Measurements from ENCODE around the gene NFIC.
"Not testable (repeated sequence)": the region's sequence is repeated elsewhere in the genome, so short reads cannot be mapped to it uniquely, and the experiment has no call there.

The NFIC gene

GRCh38 chr19:3440082-3440481 lies 73.7 kb downstream of the NFIC start:
- TF ChIP-seq CTCF (IDR thresholded peaks at IDR 0.05; ENCODE audit: insufficient read depth, low read depth, low read length, missing control alignments): peak; percentile 52
- DNase-seq (ENCODE audit: low read depth): peak; percentile 30

GRCh38 chr19:3441089-3441985 lies 75.0 kb downstream of the NFIC start:
- no peak for TF ChIP-seq CTCF (IDR thresholded peaks at IDR 0.05; ENCODE audit: insufficient read depth, low read depth, low read length, missing control alignments)
- DNase-seq (ENCODE audit: low read depth): no peak
- no peak overlapping the region for H3K4me3 ChIP-seq (ENCODE audit: low read length)

More at GRCh38 chr19:3440082-3440481, 73.7 kb downstream of the NFIC start:
- H3K4me3 ChIP-seq (ENCODE audit: low read length): no peak overlapping the region

- no peak for DNase-seq (ENCODE audit: low read depth)
- no peak overlapping the region for H3K4me3 ChIP-seq (ENCODE audit: low read length)
- no peak for TF ChIP-seq CTCF (IDR thresholded peaks at IDR 0.05; ENCODE audit: insufficient read depth, low read depth, low read length, missing control alignments)
Measured at GRCh38 chr19:3441986-3442329, 75.6 kb downstream of the NFIC start.

- H3K4me3 ChIP-seq (ENCODE audit: low read length): no peak overlapping the region
- DNase-seq (ENCODE audit: low read depth): no peak
- TF ChIP-seq CTCF (IDR thresholded peaks at IDR 0.05; ENCODE audit: insufficient read depth, low read depth, low read length, missing control alignments): no peak
Measured at GRCh38 chr19:3442487-3443071, 76.2 kb downstream of the NFIC start.

- H3K4me3 ChIP-seq (ENCODE audit: low read length): no peak overlapping the region
- DNase-seq (ENCODE audit: low read depth): no peak
- TF ChIP-seq CTCF (IDR thresholded peaks at IDR 0.05; ENCODE audit: insufficient read depth, low read depth, low read length, missing control alignments): no peak
Measured at GRCh38 chr19:3443840-3444694, 77.7 kb downstream of the NFIC start.

- no peak overlapping the region for H3K4me3 ChIP-seq (ENCODE audit: low read length)
- TF ChIP-seq CTCF (IDR thresholded peaks at IDR 0.05; ENCODE audit: insufficient read depth, low read depth, low read length, missing control alignments): no peak
- DNase-seq (ENCODE audit: low read depth): no peak
Measured at GRCh38 chr19:3444695-3445234, 78.4 kb downstream of the NFIC start.

- not testable (repeated sequence) for H3K4me3 ChIP-seq (ENCODE audit: low read length); DNase-seq (ENCODE audit: low read depth)
Measured at GRCh38 chr19:3446657-3447056, 80.3 kb downstream of the NFIC start.

All from epithelial cell of esophagus (primary cell).